ENCODE measurements around the gene SPRYD4.

The SPRYD4 gene

GRCh38 chr12:56522411-56523193 lies 54.2 kb downstream of the SPRYD4 start:
- DNase-seq = no peak

- DNase-seq = no peak
Observed at GRCh38 chr12:56528846-56529245, 60.5 kb downstream of the SPRYD4 start.
